Endodermal cell (in vitro differentiated cells): ENCODE measurements around the gene RCC1. TPM values are rescaled to one million over a fixed set of nuclear protein-coding genes. Genes with fewer than 3 reads are reported as not detected.
A peak's percentile ranks its signal among the peaks of the same experiment; 100 is the strongest.

Experiments used
- DNase-seq: peaks from one replicate; pipeline ENCODE4 v3.0.0-alpha.2; 2017
- H3K27ac ChIP-seq: 2 replicates; pipeline ENCODE4 v1.5.1; 2013; ENCODE audit warnings: mild to moderate bottlenecking, low read depth, low read length, moderate library complexity
- H3K27me3 ChIP-seq: 2 replicates; pipeline ENCODE4 v1.6.1; 2013; ENCODE audit warnings: mild to moderate bottlenecking, low read length, moderate library complexity; ENCODE audit not compliant: insufficient read depth, control insufficient read depth, poor library complexity, severe bottlenecking
- H3K36me3 ChIP-seq: 2 replicates; pipeline ENCODE4 v1.7.0; 2013; ENCODE audit warnings: mild to moderate bottlenecking, low read length, moderate library complexity; ENCODE audit not compliant: control insufficient read depth, insufficient read depth
- H3K4me1 ChIP-seq: one replicate; pipeline ENCODE4 v1.7.0; 2013; ENCODE audit warnings: low read length; ENCODE audit not compliant: control insufficient read depth, insufficient read depth
- H3K4me3 ChIP-seq: 2 replicates; pipeline ENCODE4 v1.5.1; 2013; ENCODE audit warnings: mild to moderate bottlenecking, low read length, moderate library complexity
- H3K9ac ChIP-seq: 2 replicates; pipeline ENCODE4 v1.6.1; 2013; ENCODE audit warnings: mild to moderate bottlenecking, low read length, moderate library complexity; ENCODE audit not compliant: poor library complexity, severe bottlenecking; ENCODE audit errors: extremely low read depth
- H3K9me3 ChIP-seq: 2 replicates; pipeline ENCODE4 v1.6.1; 2013; ENCODE audit warnings: mild to moderate bottlenecking, low read length, moderate library complexity; ENCODE audit not compliant: control insufficient read depth
- H3K27ac Mint-ChIP-seq: 2 replicates; pipeline ENCODE4 v1.8.0; 2020; ENCODE audit warnings: mixed read lengths
- H3K27me3 Mint-ChIP-seq: 2 replicates; pipeline ENCODE4 v1.8.0; 2021; ENCODE audit warnings: mild to moderate bottlenecking, mixed read lengths; ENCODE audit not compliant: insufficient read depth
- H3K36me3 Mint-ChIP-seq: 2 replicates; pipeline ENCODE4 v1.8.0; 2020; ENCODE audit warnings: low read depth, mixed read lengths
- H3K4me1 Mint-ChIP-seq: 2 replicates; pipeline ENCODE4 v1.8.0; 2020; ENCODE audit warnings: mixed read lengths
- H3K4me3 Mint-ChIP-seq: 2 replicates; pipeline ENCODE4 v1.8.0; 2020; ENCODE audit warnings: mild to moderate bottlenecking, moderate library complexity, mixed read lengths
- H3K9me3 Mint-ChIP-seq: 2 replicates; pipeline ENCODE4 v1.8.0; 2020; ENCODE audit warnings: mild to moderate bottlenecking, mixed read lengths
- CTCF ChIP-seq: fragments of 200-600 bp; sonication (generic); conservative IDR thresholded peaks from 2 replicates; pipeline ENCODE4 v1.5.0; 2021; ENCODE audit warnings: antibody characterized with exemption, mild to moderate bottlenecking
- WGBS, 2 experiments: methylation state at CpG; one replicate each; pipeline versions ENCODE4 v1.1.5 to v1.1.7; 2013; ENCODE audit warnings: missing lambda C conversion rate in 2 of 2, mixed read lengths in 1 of 2; ENCODE audit not compliant: insufficient coverage in 1 of 2, insufficient read length in 1 of 2; 5-methylcytosine and 5-hydroxymethylcytosine counted together
- total RNA-seq, 2 donors: library from RNA; stranded (reverse); fragmentation: NEBNext Ultra II Directional in 1 of 2; extraction: Animal tissue kit (Norgen Biotek cat#: 25700) in 1 of 2; gene quantifications; 2 replicates in 1 of 2; 3 replicates in 1 of 2; pipeline ENCODE4 v1.2.1, GENCODE V29; 2021

Gene RCC1
- total RNA-seq, 2 donors from 2014 or later = 55.4 to 65.3 TPM

DNA sequence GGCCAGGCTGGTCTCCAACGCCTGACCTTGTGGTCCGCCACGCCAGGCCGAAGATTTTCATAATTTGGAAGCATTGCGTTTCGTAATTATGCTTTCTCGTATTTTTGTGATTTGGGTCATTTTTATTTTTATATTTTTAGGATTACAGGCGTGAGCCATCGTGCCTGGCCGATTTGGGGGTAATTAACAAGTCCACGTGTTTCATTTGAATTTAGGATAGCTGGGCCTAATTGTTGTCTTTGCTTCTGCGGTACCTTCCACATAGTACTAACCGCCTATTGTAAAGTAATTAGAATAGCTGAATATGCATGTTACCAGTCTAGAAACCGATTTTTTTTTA, 1.0 kb downstream of the RCC1 start:
- Histone ChIP-seq H3K36me3 (peaks cover 51% of the 10 kb centered on the region), H3K27ac (peak overlapping the region; percentile 84), H3K4me3 (peak overlapping the region; percentile 93), H3K27me3 (no peaks in the 10 kb centered on the region), H3K4me1 (no peaks in the 10 kb centered on the region), H3K9ac (peak overlapping the region; percentile 99), H3K9me3 (no peaks in the 10 kb centered on the region)
- H3K9me3 Mint-ChIP-seq = peaks cover 2% of the 10 kb centered on the region
- no peaks in the 10 kb centered on the region for H3K27me3 Mint-ChIP-seq
- H3K4me1 Mint-ChIP-seq = peaks cover 19% of the 10 kb centered on the region
- peaks cover 59% of the 10 kb centered on the region for H3K36me3 Mint-ChIP-seq
- peak overlapping the region; percentile 98 for H3K27ac Mint-ChIP-seq
- H3K4me3 Mint-ChIP-seq = peak overlapping the region; percentile 99
- no peak for DNase-seq
- 0% methylated on average over 4 to 13 of the region's 14 CpGs for WGBS, 2 experiments
- no peak for TF ChIP-seq CTCF

DNA sequence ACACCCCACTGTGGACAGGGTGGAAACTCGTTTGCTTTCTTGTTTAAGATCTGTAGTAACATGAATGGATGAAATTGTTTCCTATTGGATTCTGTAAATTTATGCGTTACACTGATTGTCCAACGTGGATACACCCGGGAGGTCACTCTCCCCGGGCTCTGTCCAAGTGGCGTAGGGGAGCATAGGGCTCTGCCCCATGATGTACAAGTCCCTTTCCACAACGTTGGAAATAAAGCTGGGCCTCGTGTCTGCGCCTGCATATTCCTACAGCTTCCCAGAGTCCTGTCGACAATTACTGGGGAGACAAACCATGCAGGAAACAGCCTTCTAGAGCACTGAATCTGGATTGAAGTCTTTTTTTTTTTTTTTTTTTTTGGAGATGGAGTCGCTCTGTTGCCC, 1.4 kb downstream of the RCC1 start:
- Histone ChIP-seq H3K36me3 (peaks cover 54% of the 10 kb centered on the region), H3K4me1 (no peaks in the 10 kb centered on the region), H3K9me3 (no peaks in the 10 kb centered on the region), H3K9ac (peak overlapping the region; percentile 99), H3K27ac (peak overlapping the region; percentile 84), H3K4me3 (peak overlapping the region; percentile 93), H3K27me3 (no peaks in the 10 kb centered on the region)
- WGBS, 2 experiments = 0 to 1% methylated on average over 8 to 11 of the region's 11 CpGs
- H3K4me1 Mint-ChIP-seq = peaks cover 19% of the 10 kb centered on the region
- H3K36me3 Mint-ChIP-seq = peaks cover 62% of the 10 kb centered on the region
- no peak for DNase-seq
- peaks cover 2% of the 10 kb centered on the region for H3K9me3 Mint-ChIP-seq
- no peak for TF ChIP-seq CTCF
- H3K4me3 Mint-ChIP-seq = peak overlapping the region; percentile 99
- H3K27ac Mint-ChIP-seq = peak overlapping the region; percentile 98
- no peaks in the 10 kb centered on the region for H3K27me3 Mint-ChIP-seq

DNA sequence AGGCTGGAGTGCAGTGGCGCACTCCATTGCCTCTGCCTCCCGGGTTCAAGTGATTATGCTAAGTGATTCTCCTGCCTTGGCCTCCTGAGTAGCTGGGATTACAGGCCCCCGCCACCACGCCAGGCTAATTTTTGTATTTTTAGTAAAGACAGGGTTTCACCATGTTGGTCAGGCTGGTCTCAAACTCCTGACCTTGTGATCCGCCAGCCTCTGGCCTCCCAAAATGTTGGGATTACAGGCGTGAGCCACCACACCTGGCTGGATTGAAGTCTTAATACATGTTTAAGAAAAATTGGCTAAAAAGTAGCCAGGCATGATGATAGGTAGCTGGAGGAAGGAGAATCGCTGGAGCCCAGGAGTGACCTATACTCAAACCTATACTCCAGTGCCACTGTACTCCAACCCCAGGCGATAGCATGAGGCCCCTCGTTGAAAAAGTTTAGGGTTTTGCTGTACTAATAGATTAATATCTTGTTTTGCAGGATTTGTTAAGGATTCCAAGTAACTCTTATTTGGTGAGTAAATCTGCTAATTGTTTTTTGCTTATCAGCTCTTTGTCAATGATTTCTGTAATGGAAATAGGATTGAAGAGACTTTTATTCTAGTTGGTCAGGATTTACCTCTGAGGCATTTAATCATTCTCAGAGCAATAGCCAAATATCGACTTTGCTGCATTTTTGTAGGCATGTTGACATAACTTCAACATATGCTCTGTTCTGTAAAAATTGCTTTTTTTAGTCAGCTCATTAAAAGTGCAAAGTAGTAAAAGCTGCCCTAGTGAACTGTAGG, 2.0 kb downstream of the RCC1 start:
- H3K4me1 ChIP-seq = no peaks in the 10 kb centered on the region
- no peak for DNase-seq
- peaks cover 68% of the 10 kb centered on the region for H3K36me3 Mint-ChIP-seq
- peak overlapping the region; percentile 99 for H3K4me3 Mint-ChIP-seq
- H3K27ac ChIP-seq = peak overlapping the region; percentile 84
- H3K9me3 ChIP-seq = no peaks in the 10 kb centered on the region
- H3K9ac ChIP-seq = peak overlapping the region; percentile 99
- no peaks in the 10 kb centered on the region for H3K27me3 ChIP-seq
- peaks cover 2% of the 10 kb centered on the region for H3K9me3 Mint-ChIP-seq
- TF ChIP-seq CTCF = no peak
- H3K36me3 ChIP-seq = peaks cover 59% of the 10 kb centered on the region
- no peaks in the 10 kb centered on the region for H3K27me3 Mint-ChIP-seq
- WGBS, 2 experiments = 6 to 8% methylated on average over 5 to 10 of the region's 10 CpGs
- H3K27ac Mint-ChIP-seq = peak overlapping the region; percentile 98
- H3K4me1 Mint-ChIP-seq = peaks cover 19% of the 10 kb centered on the region
- peak overlapping the region; percentile 93 for H3K4me3 ChIP-seq
